Fibroblast of mammary gland (primary cell): ENCODE measurements around the gene LDLRAP1.
"Not testable (repeated sequence)": the region's sequence is repeated elsewhere in the genome, so short reads cannot be mapped to it uniquely, and the experiment has no call there.

ENCODE experiments used
- DNase-seq: peaks from one replicate; pipeline ENCODE4 v3.0.0-alpha.2; 2010; ENCODE audit warnings: low read depth
- H3K4me3 ChIP-seq: 2 replicates; pipeline ENCODE4 v1.5.1; 2011; ENCODE audit warnings: low read depth, mild to moderate bottlenecking, low read length, moderate library complexity; ENCODE audit not compliant: control insufficient read depth
- CTCF ChIP-seq: conservative IDR thresholded peaks from 2 replicates; pipeline ENCODE4 v1.5.1; 2011; ENCODE audit warnings: low read depth, low read length, inconsistent platforms; ENCODE audit not compliant: control insufficient read depth, insufficient read depth

The LDLRAP1 gene

GRCh38 chr1:25598879-25599278 is 55.5 kb downstream of the LDLRAP1 start:
- no peak for DNase-seq
- no peak overlapping the region for H3K4me3 ChIP-seq
- TF ChIP-seq CTCF = no peak

GRCh38 chr1:25599969-25600610 is 56.7 kb downstream of the LDLRAP1 start:
- no peak for TF ChIP-seq CTCF
- no peak overlapping the region for H3K4me3 ChIP-seq
- no peak for DNase-seq

- DNase-seq = not testable (repeated sequence)
Observed at GRCh38 chr1:25600971-25601699, 57.7 kb downstream of the LDLRAP1 start.

GRCh38 chr1:25603779-25604538 is 60.6 kb downstream of the LDLRAP1 start:
- not testable (repeated sequence) for H3K4me3 ChIP-seq, DNase-seq

More at GRCh38 chr1:25600971-25601699, 57.7 kb downstream of the LDLRAP1 start:
- H3K4me3 ChIP-seq = not testable (repeated sequence)

GRCh38 chr1:25607123-25607522 is 63.7 kb downstream of the LDLRAP1 start:
- no peak overlapping the region for H3K4me3 ChIP-seq
- no peak for DNase-seq
- TF ChIP-seq CTCF = no peak

GRCh38 chr1:25608488-25609178 is 65.2 kb downstream of the LDLRAP1 start:
- no peak overlapping the region for H3K4me3 ChIP-seq
- peak; percentile 69 for DNase-seq
- peak; percentile 63 for TF ChIP-seq CTCF

GRCh38 chr1:25609921-25610320 is 66.5 kb downstream of the LDLRAP1 start:
- TF ChIP-seq CTCF = no peak
- DNase-seq = no peak
- no peak overlapping the region for H3K4me3 ChIP-seq
